Stimulated activated CD4-positive, alpha-beta T cell treated with anti-CD3 and anti-CD28 coated beads, Interleukin-4, amount 100 ng/mL, for 24 hours (primary cell): ENCODE results near the gene SNAPC2.
"Not testable (repeated sequence)": the region's sequence is repeated elsewhere in the genome, so short reads cannot be mapped to it uniquely, and the experiment has no call there.

ENCODE experiments used
- DNase-seq: peaks from one replicate; pipeline ENCODE4 v3.0.0-alpha.2; 2020

SNAPC2 gene

DNA sequence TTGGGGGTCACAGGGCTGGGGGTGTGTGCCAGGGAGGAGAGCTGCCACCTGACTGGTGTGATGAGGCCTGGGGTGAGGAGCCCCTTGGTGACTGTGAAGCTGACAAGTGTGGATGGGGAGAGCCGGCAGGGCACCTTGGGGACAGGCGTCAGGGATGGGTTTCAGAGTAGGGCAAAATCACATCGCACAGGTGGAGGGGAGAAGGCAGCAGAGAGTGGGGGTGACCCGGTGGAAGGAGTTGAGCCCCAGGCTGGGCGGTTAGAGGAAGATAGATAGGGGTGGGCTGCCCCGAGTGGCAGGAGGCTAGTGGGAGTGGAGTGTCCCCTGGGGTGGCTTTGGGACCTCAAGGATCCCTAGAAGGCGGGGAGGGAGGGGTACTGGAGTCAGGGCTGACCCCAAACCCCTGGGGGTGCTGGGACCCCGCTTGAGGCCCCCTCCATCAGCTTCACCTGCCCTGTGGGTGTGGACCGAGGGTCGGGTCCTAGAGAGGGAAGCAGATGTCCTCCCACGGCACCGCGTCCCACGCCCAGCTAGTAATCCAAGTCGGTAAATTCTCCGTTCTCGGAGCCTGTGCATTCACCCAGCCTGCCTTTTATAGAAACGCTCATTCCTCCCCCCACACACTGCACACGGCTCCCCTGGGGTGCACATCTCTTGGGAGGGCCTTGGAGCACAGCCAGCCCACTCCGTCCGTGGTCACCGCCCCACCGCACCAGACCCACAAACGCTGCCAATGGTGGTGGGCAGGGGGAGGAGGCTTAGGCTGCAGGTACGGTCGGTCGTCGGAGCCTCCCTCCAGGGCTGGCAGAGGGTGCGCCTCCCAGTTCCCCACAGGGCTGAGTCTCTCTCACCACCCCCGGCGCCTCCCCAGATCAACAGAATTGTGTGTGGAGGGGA is 3.4 kb downstream of the SNAPC2 start:
- DNase-seq = no peak

DNA sequence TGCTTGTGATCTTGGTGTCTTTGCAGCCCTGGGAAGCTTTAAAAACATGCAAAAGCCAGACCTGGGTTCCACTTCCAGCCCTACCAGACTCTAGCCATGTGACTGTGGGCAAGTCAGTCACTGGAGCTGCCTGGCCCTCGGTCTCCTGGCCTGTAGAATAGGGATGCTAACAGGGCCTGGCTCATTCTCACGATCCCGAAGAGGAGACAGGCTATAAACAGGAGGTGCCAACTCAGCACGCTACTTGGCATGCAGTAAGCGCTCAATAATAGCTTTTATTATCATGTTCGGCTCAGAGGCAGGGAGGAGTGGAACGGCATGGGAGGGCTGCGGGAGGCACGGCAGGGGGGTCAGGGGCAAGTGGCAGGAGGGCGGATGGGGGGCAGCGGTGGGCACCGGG is 4.1 kb downstream of the SNAPC2 start:
- no peak for DNase-seq

DNA sequence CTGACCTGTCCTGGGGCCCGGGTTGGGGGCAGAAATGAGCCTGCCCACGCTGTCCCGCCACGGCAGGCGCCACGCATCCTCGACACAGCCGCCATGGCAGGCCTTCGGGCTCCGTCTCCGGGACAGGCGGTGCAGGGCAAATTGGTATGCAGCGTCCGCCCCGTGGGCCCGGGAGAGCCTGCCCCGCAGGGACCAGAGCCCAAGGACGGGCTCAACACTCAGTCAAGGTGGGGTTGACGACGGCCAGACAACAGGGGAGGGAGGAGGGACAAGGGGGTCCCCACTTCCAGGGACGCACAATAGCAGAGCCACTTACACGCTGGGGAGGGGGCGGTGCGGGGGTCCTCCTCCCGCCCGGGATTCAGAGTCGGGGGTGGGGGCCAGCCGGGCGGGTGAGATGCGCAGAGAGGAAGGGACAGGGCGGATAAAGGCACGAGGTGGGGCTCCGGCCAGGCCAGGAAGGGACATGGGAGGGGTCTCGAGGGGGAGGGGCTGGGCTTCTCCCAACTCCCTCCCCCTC is 4.6 kb downstream of the SNAPC2 start:
- DNase-seq = no peak

DNA sequence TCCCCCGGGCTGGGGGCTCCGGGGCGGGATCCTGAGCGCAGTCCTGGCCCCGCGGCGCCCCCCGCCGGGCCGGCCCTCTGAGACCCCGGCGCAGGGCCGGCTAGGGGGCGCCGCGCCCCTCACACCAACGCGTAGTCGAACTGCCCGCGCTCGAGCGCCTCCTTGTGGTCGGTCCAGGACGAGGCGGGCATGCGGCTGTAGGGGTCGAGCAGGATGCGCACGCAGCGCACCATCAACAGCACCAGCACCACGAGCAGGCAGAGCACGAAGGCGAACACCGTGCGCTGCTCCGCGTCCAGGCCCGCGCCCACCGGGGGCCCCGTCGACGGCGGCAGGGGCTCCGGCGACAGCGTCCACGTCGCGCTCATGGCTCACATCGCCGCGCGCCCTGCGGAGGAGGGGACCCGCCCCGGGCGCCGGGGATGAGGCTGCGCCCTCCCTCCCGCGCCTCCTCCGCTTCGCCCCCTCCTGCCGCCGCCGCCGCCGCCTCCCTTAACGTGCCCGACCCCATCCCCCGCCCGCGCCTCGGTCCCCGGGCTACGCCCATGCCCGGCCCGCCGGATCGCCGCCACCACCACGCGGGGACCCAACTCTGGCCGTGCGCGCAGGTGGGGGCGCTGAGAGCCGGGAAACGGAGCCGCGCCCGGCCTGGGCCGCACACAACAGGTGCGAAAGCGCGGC is 5.2 kb downstream of the SNAPC2 start:
- DNase-seq = peak; percentile 79

DNA sequence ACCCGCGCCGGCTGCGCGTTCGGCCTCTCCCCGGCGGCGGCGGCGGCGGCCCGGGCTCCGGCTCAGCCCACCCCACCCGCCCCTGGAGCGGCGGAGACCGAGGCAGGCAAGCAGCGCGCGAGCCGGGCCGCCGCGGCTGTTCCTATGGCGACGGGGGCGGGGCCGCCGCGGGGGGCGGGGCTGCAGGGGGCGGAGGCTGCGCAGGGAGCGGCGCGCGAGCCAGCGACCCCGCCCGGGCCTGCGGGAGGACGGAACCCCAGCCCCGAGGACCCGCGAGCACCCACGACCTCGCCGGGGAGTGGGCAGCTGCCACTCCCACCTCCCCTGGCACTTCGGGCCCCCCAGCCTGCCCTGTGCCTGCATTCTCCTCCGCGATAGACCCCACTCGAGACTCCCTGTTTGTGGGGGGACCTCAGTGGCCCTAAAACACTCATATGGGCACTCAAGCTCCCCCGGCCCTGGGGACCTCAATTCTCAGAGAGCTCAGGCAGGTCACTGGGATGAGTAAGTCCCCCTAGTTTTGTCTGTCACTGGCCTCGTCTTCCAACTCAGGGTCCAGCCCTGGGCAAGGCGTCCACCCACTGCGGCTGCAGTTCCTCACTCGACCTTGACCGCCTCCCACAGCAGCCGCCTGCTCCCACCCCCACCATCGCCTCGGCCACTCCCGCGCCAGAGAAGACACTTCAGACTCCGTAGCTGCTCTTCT is 6.0 kb downstream of the SNAPC2 start, which contains the start of gene CTXN1:
TSS of gene CTXN1 (minus strand) at position 115 of the 706 bp plus-strand sequence. CDS start 597 bp downstream, outside the sequence.
- peak; percentile 72 for DNase-seq

DNA sequence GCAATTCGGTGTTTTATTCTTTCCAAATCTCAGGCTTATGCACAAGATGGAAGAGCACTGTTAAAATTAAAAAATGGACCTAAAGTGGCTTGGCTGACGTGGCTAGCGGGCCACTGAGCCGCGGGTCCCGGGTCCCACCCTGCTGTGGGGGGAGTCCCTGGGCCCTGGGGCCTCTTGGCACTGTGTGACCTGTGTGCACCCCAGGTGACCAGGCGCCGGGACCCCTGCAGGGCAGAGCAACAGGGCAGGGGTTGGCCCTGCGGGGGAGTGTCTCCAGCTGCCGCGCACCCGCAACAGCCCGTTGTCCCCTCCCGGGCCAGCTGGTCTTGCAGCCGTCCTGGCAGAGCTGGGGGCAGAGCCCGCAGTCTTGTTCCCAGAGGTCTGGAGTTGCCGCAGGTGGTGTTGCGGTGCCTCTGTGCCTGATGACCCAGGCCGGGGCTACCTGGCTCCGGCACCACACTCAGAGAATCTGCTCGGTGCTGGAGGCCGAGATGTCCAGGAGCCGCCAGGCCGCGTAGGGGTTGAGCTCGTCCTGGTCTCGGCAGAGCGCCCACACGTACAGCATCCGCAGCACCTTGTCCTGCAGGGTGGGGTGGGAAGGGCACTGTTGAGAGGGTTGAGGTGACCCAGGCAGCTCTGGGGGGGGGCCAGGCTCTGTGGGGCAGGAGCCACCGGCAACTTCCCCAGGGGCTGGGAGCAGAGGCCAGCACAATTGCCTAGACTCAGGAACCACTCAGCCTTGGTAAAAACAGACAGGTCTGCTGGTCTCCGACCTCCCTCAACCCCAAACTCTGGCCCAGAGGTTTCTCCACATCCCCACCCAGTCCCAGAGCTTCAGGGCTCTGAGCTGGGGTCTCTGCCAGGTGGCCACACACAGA is 6.8 kb downstream of the SNAPC2 start:
- no peak for DNase-seq

DNA sequence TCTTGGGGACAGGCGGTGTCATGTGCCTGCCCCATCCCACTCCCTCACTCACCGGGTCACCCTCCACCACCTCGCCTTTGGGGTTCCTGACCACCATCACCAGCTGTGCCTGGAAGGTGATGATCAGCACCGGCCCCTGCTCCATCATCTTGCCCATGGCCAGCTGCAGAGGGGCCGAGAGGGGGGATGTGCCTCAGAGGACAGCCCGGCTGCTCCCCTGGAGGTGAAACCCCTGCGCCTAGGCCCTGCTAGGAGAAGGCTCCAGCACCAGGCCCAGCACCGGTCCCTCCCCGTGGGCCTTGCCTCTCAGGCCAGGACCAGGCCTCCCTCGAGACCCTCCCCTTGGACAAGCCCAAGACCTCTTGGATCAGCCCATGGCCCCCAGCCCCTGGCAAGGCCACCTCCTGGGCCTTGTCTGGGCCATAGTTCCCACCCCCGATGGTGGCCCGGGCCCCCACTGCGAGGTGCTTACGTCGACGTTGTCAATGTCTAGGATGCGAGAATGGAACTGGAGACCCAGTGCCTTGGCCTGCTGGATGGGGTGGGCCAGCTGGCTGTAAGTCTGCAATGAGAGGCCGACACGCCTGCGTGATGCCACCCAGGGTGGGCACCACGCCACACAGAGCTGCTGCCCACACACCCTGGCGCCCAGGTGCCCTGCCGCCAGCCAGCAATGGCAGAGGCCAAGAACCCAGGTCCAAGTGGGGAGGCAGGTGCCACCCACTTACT is 7.6 kb downstream of the SNAPC2 start:
- no peak for DNase-seq

DNA sequence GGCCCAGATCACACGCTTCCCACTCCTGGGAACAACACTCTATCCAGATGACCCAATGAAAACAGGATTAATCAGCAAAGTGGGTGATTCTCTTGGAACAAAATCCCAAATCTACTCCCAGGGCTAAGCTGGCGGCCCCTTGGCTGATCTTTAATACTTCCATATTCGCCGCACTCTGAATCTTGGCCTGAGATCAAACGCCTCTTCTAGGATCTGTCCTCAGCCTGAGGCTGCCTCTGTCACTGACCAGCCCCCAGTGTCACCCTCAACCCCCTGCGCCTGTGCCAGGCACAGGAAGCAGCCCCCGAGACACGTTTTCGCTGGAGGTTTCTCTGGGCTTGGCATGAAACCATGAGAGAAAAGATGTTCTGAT is 8.2 kb downstream of the SNAPC2 start:
- no peak for DNase-seq

DNA sequence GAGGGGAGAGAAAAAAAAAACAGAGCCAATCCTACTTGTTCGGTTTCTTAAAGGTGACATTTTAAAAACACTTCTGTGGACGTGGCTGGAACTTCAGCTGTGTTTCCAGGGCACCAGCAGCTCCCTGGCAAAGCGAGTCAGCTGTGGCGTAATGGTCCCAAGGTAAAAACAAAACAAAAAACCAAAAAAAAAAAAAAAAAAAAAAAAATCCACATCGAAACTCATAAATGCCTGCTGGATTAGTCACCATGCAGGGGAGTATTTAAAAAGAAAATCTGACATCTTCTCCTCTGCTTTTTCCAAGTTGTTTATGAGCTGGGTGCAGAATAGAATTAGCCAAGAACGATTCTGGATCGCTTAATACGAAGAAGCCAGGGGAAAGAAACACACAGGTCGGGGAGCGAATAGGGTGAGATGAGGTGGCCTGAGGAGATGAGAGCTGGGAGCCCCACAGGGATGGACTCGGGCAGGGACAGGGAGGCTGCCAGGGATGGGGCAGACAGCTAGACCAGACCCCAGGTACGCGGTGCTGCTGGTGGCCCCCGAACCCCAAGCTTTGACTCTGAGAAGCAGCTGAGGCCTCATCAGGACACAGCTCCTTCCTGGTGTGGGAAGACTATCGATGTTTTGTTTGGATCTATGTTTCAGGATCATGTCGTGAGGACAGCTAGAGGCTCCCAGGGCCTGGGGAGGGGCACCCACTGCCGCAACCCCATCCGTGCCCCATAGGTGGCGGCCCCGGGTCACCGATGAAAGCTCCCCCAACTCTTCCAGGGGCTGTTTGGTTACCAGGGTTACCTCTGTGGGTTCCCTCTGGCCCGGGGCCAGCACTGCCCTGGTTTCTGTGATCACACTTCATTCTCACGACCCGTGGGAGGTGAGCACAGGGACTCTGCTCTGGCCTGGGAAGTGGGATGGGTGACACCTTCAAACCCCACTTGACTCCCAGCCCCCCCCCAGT is 8.9 kb downstream of the SNAPC2 start:
- peak; percentile 64 for DNase-seq

DNA sequence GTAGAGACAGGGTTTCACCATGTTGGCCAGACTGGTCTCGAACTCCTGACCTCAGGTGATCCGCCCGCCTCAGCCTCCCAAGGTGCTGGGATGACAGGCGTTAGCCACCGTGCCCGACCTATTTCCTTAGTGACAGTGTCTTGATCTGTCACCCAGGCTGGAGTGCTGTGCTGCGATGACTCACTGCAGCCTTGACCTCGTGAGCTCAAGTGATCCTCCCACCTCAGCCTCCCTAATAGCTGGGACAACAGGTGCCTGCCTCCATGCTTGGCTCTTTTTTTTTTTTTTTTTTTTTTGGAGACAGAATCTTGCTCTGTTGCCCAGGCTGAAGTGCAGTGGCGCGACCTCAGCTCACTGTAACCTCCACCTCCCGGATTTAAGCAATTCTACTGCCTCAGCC is 9.9 kb downstream of the SNAPC2 start:
- not testable (repeated sequence) for DNase-seq

DNA sequence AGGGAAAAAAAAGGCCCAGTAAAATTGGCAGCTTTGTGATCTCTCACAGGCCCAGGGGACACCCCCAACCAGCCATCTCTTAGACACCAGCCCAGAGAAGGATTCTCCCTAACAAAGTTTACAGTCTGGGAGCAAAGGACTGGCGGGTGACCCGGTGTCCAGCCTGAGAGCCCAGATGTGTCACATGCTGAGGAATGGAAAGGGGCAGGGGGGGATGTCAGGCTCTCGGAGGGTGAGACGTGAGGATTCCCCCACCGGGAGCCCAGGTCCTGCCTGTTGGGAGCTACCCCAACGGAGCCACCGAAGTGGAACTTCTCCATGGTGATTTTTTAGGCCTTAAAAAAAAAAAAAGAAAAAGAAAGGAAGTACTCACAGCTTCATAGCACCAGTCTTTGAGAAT is 10.6 kb downstream of the SNAPC2 start:
- DNase-seq = no peak

DNA sequence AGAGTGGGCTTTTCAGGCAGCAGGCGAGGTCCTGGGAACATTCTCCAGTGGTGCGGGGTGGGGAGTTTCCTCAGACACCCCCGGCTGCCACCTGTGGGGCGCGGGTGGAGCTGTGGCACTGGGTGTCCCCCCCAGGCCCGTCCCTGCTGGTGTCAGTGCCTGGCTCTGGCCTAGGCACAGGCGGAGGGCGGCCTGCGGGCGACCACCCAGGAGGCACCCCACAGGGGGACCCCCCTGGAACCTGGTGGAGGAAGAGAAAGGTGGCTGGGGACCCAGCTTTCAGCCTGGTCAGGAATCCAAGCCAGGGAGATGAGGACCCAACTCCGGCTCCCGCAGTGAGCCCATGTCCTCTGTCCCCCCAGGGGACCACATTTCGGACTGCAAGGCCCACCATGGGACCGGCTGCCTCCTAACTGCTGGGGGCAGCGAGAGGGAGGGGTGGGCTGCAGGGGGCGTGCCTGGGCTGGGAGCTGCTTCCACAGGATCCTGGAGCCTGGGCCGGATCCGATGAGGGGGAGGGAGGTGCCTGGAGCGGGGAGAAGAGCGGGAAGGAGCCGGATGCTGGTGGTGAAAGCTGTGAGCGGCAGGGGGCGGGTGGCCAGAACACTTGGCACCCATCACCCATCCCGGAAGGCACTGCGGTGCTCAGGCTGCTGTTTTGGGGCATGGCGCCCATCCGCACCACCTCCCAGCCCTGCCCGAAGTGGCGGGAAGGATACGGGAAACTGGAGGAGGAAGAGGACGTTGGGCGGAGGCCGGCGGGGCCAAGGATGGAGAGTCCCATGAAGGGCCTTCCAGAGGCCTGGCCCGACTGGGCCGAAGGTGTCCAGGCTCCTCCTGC is 11.3 kb downstream of the SNAPC2 start:
- no peak for DNase-seq

DNA sequence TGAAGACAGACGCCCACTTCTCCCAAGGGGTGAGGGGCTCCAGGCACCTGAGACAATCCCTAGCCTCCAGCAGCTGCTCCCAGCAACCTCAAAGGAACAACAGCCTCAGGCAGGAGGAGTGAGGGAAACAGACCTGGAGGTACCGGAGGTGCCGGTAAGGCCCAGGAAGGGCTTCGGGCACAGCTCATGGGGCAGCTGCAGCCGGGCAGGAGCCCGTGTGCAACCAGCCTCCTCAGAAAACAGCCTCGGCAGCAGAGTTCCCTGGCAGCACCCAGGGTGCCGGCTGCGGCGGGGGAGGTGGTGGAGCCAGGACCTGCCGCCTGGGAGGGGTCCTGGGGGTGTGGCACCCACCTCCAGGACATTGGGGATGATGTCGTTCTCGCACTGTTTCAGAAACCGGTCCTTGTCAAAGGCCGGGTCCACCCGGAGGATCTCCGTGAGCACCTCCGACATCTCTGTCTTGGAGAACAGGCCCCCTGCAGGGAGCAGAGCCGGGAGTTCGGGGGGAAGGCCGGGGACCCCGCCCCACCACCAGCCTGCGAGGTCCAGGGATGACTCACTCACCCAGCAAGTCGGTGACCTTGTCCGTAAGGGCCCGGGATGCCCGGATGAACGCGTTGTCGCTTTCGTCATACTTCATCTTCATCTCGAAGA is 12.3 kb downstream of the SNAPC2 start:
- DNase-seq = no peak

DNA sequence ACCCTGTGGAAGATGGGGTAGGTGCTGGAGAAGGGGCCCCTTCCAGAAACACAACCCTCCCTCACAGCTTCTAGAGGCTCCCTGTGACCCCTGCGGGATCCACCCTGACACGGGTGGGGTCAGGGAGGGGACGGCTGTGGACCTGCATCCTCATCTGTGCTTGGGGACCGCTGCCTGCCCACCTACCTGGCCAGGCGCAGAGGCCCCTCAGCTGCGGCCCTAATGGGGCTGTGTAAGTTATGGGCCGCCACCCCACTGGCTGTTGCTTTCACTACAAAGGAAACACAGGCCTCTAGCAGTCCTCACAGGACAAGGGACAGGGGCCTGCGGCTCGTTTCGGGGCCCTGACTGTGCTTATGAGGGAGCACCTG is 12.8 kb downstream of the SNAPC2 start:
- DNase-seq = no peak

DNA sequence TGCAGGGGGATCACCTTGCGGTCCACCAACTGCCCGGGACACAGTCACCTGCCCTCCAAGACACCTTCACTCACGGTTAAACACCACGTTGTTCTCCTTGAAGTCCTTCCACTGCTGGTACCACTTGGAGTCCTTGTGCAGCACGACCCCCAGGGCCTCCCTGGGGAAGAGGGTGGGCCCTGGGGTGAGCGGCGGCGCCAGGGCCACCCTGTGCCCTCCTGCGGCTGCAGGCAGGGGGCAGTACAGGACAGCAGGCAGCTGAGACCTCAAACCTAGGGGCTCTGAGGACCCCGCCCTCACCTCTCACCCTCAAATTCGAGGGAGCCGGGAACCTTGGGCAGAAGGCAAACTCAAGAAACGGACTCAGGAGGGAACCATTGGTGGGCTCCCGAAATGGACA is 13.3 kb downstream of the SNAPC2 start:
- no peak for DNase-seq

DNA sequence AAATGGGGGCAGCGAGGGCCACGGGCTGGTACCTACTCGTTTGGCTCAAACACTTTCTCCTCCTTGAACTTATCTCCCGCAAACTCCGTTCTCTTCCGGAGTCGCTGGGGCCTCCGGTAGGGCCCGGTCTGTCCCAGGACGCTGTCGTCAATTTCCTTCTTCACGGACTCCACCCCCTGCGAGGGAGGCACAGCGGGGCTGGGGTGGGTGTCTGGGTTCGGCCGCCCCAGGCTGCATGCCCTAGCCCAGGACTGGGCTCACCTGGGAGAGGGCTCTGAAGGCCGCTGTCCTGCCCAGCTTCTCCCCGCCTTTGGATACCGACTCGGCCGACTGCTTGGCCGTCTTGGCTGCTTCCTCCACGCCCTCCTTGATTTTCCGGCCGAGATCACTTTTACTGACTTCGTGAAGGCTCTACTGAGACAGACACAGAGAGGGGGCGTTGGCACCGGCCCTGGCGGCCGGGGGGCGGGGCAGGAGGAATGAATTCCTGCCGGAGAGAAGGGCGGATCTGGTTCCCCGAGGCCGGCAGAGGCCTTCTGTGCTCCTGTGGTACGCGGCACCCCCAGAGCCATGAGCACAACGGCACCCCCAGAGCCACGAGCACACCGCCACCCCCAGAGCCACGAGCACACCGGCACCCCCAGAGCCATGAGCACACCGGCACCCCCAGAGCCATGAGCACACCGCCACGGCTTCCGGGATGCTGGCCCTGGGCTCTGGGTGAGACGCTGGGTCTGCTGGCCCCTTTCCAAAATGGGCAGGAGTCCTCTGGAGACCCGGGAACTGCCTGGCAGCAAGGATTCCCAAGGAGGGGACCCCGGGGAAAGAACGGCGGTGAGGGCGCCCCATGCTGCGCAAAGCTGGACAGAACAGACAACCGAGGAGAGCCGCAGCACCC is 13.9 kb downstream of the SNAPC2 start:
- no peak for DNase-seq

DNA sequence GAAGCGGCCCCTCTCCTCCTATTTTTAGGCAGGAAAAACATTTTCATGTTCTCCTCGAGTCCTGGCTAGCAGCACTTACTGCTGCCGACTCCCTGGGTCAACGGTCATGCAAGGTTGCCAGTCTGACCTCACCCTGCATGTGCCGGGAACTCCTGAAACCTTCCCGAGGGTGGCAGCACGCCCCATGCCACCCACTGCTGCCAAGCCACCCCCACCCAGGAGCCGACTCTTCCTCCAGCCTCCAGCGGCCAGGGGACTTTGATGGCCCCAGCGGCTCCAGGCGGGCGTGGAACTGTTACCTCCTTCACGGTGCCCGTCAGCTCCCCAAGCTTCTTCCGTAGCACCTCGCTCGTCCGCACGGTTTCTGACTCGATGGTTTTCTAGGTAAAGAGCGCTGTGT is 14.6 kb downstream of the SNAPC2 start:
- DNase-seq = no peak

DNA sequence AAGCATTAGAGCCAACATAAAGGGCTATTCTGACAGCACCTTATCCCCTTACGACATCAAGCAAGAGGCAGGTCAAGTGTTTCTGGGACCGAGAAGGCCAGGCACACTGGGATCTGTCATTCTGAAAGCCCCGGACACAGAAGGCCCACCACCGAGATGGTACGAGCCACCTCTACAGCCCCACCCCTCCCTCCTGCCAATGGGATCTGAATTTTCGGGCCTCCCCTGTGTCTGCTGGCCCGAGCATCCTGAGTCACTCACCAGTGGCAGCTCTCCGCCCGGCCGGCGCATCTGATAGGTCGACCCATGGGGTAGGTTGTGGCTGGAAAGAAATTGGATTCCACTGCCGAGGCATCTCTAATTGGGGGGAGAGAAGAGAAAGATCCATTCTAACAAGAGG is 20.7 kb downstream of the SNAPC2 start:
- no peak for DNase-seq
